Thyroid gland (tissue), 4 donors: ENCODE results near the gene CFAP46. TPM values are rescaled to one million over a fixed set of nuclear protein-coding genes. Genes with fewer than 3 reads are reported as not detected.

Experiments used
- DNase-seq, 2 donors: peaks; one replicate each; pipeline ENCODE4 v3.0.0-alpha.2; 2019
- H3K27ac ChIP-seq, 3 donors: fragments of 200-600 bp; sonication (generic); 1 replicate in 2 of 3; 2 replicates in 1 of 3; pipeline ENCODE4 v1.5.1; 2016 to 2019; ENCODE audit warnings: mild to moderate bottlenecking in 1 of 3, moderate library complexity in 1 of 3
- H3K27me3 ChIP-seq: fragments of 200-600 bp; sonication (generic); one replicate; pipeline ENCODE4 v1.5.1; 2019
- H3K36me3 ChIP-seq, 2 donors: fragments of 200-600 bp; sonication (generic); one replicate each; pipeline ENCODE4 v1.5.1; 2016 to 2019
- H3K4me1 ChIP-seq, 2 donors: fragments of 200-600 bp; sonication (generic); one replicate each; pipeline ENCODE4 v1.5.1; 2017 to 2019
- H3K4me3 ChIP-seq, 3 donors: fragments of 200-600 bp; sonication (generic); replicated peaks in 1 of 3; 1 replicate in 2 of 3; 2 replicates in 1 of 3; pipeline ENCODE4 v1.5.1; 2016; ENCODE audit warnings: mild to moderate bottlenecking in 1 of 3
- H3K9me3 ChIP-seq: fragments of 200-600 bp; sonication (generic); one replicate; pipeline ENCODE4 v1.5.1; 2017
- POLR2A ChIP-seq, 2 donors: fragments of 450-650 bp; IDR thresholded peaks; one replicate each; pipeline ENCODE4 v1.6.1; 2017; ENCODE audit warnings: antibody characterized with exemption in 2 of 2, mild to moderate bottlenecking in 2 of 2, moderate library complexity in 1 of 2
- WGBS, 2 donors: methylation state at CpG; one replicate each; pipeline ENCODE4 v1.1.5; 2017; 5-methylcytosine and 5-hydroxymethylcytosine counted together
- intact Hi-C: fragments of 100-400 bp; cut with DNase I; formaldehyde crosslinking; loops from one replicate; pipeline ENCODE4 v1.15.1; 2023
- total RNA-seq, 4 donors: library from RNA; depleted of rRNA; stranded (reverse); fragments of >200 nt; gene quantifications; one replicate each; pipeline ENCODE4 v1.2.3, GENCODE V29; 2016
- TF ChIP-seq, protein P1 (sequence below), 6 experiments: fragments of 200-600 bp in 3 of 6; fragments of 450-650 bp in 3 of 6; sonication (generic) in 3 of 6; IDR thresholded peaks; one replicate each; pipeline ENCODE4 v1.5.1; 2016 to 2019; ENCODE audit warnings: antibody characterized with exemption in 6 of 6, mild to moderate bottlenecking in 2 of 6, inconsistent platforms in 1 of 6, moderate library complexity in 1 of 6

Gene CFAP46
- total RNA-seq, 4 donors from 2014 or later, result 3.6 to 12.7 (median 9.1) TPM

DNA sequence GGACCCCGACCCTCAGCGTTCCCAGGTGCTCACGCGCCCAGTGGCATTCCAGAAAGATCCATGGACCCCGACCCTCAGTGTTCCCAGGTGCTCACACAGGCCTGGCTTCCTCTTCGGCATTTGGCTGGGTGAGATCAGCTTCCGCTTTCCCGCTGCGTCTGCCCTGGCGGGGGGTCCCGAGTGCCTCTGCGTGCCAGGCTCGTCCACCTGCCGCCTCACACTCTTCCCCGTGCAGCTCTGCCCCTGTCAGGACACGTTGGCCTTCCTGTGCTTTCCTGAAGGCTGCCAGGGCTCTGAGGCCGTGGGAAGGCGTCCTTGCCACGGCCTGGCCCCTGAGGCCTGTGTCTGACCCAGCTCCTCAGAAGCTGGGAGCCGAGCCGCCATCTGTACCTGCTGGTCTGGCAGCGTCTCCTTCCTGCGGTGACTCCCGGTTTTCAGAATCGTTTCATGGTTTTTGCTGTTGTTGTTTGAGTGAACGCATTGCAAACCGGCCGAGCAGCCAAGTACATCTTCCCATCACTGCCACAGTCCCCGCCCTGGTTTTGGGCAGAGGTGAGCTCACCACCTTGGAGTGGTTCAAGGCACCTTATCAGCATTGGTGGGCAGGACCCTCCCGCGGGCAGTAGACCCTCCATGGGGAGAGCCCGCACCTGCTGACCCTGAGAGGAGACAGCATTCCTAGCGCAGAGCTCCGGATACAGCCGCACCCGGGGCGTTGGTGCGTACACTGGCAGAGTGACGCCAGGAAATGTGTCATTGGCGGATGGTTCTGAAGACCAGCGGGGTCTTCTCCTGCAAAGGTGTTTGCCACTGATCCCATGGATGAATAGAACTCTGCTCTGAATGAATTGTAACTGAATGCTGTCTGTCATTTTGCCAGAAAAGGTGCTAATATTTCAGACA is 173.8 kb downstream of the CFAP46 start:
- TF ChIP-seq, protein P1, sequence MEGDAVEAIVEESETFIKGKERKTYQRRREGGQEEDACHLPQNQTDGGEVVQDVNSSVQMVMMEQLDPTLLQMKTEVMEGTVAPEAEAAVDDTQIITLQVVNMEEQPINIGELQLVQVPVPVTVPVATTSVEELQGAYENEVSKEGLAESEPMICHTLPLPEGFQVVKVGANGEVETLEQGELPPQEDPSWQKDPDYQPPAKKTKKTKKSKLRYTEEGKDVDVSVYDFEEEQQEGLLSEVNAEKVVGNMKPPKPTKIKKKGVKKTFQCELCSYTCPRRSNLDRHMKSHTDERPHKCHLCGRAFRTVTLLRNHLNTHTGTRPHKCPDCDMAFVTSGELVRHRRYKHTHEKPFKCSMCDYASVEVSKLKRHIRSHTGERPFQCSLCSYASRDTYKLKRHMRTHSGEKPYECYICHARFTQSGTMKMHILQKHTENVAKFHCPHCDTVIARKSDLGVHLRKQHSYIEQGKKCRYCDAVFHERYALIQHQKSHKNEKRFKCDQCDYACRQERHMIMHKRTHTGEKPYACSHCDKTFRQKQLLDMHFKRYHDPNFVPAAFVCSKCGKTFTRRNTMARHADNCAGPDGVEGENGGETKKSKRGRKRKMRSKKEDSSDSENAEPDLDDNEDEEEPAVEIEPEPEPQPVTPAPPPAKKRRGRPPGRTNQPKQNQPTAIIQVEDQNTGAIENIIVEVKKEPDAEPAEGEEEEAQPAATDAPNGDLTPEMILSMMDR (IDR thresholded peaks at IDR 0.05), result no peak
- TF ChIP-seq POLR2A (IDR thresholded peaks at IDR 0.05), result no peak
- 97% methylated on average over 40 to 41 of the region's 41 CpGs for WGBS, 2 donors
- Histone ChIP-seq H3K9me3 (no peaks in the 10 kb centered on the region), H3K27me3 (no peaks in the 10 kb centered on the region), H3K4me1 (no peaks in the 10 kb centered on the region), H3K36me3 (no peaks in the 10 kb centered on the region), H3K27ac (no peak overlapping the region), H3K4me3 (no peak overlapping the region)
- intact Hi-C loops, result no loop called here
- DNase-seq, result no peak

DNA sequence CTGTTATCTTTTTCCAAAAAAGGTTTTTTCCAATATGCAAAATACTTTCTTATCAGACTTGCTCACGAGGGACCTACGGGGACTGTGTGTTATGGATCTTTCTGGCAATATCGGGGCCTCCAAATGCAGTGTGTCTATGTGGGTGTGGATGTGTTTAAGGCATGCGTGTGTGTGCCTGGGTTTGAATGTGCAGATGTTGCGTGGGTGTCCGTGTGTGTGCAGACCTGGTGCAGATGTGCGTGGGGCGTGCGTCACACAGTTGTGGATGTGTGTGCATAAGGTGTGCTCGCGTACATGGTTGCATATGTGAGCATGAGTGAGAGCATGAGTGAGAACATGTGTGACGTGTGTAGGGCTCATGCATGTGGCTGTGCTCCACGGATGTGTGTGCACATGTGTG is 176.1 kb downstream of the CFAP46 start:
- no peaks in the 10 kb centered on the region for H3K9me3 ChIP-seq
- H3K4me3 ChIP-seq, result no peak overlapping the region
- no peak for DNase-seq
- no peak overlapping the region for H3K27ac ChIP-seq
- TF ChIP-seq, protein P1 (IDR thresholded peaks at IDR 0.05), result no peak
- no peak for TF ChIP-seq POLR2A (IDR thresholded peaks at IDR 0.05)
- no peaks in the 10 kb centered on the region for H3K36me3 ChIP-seq
- no peaks in the 10 kb centered on the region for H3K27me3 ChIP-seq
- WGBS, 2 donors, result 94 to 97% methylated on average over 13 of the region's 13 CpGs
- no peaks in the 10 kb centered on the region for H3K4me1 ChIP-seq
- intact Hi-C loops, result no loop called here

DNA sequence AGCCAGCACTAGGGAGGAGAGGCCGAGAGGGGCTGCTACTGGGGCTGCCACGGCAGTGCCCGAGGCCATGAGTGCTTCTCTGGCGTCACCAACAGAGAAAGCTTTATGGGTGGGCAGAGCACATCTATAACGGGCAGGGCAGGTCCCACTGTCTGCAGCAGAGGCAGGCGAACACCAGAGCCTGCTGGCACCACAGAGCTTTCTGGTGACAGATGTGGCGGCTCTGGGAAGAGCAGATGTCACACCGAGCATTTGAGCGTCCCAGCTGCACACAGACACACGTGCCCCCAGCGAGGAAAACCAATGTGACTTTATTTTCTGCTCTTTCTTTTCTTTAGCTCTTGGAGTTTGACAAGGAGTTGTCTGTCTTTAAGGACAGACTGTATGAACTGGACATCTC is 176.9 kb downstream of the CFAP46 start:
- 85 to 93% methylated on average over 7 of the region's 11 CpGs for WGBS, 2 donors
- Histone ChIP-seq H3K27ac (no peak overlapping the region), H3K27me3 (no peaks in the 10 kb centered on the region), H3K9me3 (no peaks in the 10 kb centered on the region), H3K4me1 (no peaks in the 10 kb centered on the region), H3K36me3 (no peaks in the 10 kb centered on the region), H3K4me3 (no peak overlapping the region)
- intact Hi-C loops, result no loop called here
- DNase-seq, result no peak
- TF ChIP-seq POLR2A (IDR thresholded peaks at IDR 0.05), result no peak
- TF ChIP-seq, protein P1 (IDR thresholded peaks at IDR 0.05), result no peak

DNA sequence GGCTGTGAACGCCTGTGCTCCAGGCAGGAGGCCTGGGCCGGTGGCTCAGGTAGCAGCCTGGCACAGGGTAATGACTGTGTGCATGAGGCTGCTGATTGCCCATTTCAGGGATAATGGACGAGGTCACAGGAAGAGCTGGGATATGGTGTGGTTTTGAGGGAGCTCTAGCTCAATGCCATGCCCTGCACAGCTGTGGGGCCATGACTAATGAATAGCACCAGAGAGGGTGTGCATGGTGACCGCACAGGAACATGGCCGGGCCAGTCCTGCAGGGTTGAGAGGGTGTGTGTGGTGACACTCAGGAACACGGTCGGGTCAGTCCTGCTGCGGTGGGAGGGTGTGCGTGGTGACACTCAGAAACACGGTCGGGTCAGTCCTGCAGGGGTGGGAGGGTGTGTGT is 178.3 kb downstream of the CFAP46 start:
- intact Hi-C loops, result no loop called here
- no peak for DNase-seq
- no peaks in the 10 kb centered on the region for H3K27me3 ChIP-seq
- no peaks in the 10 kb centered on the region for H3K4me1 ChIP-seq
- no peak overlapping the region for H3K27ac ChIP-seq
- H3K9me3 ChIP-seq, result no peaks in the 10 kb centered on the region
- H3K36me3 ChIP-seq, result peaks cover 0 to 3% of the 10 kb centered on the region in 2 donors
- TF ChIP-seq, protein P1 (IDR thresholded peaks at IDR 0.05), result no peak
- TF ChIP-seq POLR2A (IDR thresholded peaks at IDR 0.05), result no peak
- WGBS, 2 donors, result 75 to 85% methylated on average over 11 of the region's 11 CpGs
- no peak overlapping the region for H3K4me3 ChIP-seq

DNA sequence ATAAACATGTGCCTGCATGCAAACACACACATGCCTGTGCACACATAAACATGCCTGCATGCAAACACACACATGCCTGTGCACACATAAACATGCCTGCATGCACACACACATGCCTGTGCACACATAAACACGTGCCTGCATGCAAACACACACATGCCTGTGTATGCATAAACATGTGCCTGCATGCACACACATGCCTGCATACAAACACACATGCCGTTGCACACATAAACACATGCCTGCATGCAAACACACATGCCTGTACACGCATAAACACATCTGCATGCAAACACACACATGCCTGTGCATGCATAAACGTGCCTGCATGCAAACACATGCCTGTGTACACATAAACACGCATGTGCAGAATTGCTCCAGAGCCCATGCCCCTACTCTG is 178.8 kb downstream of the CFAP46 start:
- no peak overlapping the region for H3K4me3 ChIP-seq
- no peaks in the 10 kb centered on the region for H3K4me1 ChIP-seq
- intact Hi-C loops, result no loop called here
- no peaks in the 10 kb centered on the region for H3K9me3 ChIP-seq
- DNase-seq, result no peak
- TF ChIP-seq, protein P1 (IDR thresholded peaks at IDR 0.05), result no peak
- TF ChIP-seq POLR2A (IDR thresholded peaks at IDR 0.05), result no peak
- WGBS, 2 donors, result 90 to 92% methylated on average over 4 to 5 of the region's 5 CpGs
- no peaks in the 10 kb centered on the region for H3K27me3 ChIP-seq
- H3K27ac ChIP-seq, result no peak overlapping the region
- peaks cover 0 to 6% of the 10 kb centered on the region in 2 donors for H3K36me3 ChIP-seq
